SK-N-MC (cell line): ENCODE measurements around the gene UBE2G2.

Experiments
- DNase-seq: peaks from one replicate; pipeline ENCODE4 v3.0.0-alpha.2; 2011; ENCODE audit warnings: low read depth, low spot score
- H3K27ac ChIP-seq: fragments of 200-600 bp; sonication (generic); 2 replicates; pipeline ENCODE4 v1.5.1; 2016; ENCODE audit warnings: mixed run types
- H3K36me3 ChIP-seq: fragments of 200-600 bp; sonication (generic); 2 replicates; pipeline ENCODE4 v1.6.1; 2017; ENCODE audit warnings: antibody characterized with exemption, low read length, mixed read lengths; ENCODE audit not compliant: insufficient read depth
- H3K4me3 ChIP-seq: fragments of 200-600 bp; sonication (generic); 2 replicates; pipeline ENCODE4 v1.5.1; 2016
- H3K9ac ChIP-seq: fragments of 200-600 bp; sonication (generic); 2 replicates; pipeline ENCODE4 v1.8.0; 2017; ENCODE audit warnings: mixed run types, mixed read lengths; ENCODE audit not compliant: insufficient read length
- H3K9me3 ChIP-seq: fragments of 200-600 bp; sonication (generic); 2 replicates; pipeline ENCODE4 v1.6.1; 2017; ENCODE audit warnings: low read depth, mild to moderate bottlenecking, antibody characterized with exemption, low read length, moderate library complexity, mixed read lengths
- EZH2 ChIP-seq: fragments of 200-600 bp; sonication (generic); IDR thresholded peaks from one replicate; pipeline ENCODE4 v1.6.1; 2017; ENCODE audit warnings: antibody characterized with exemption
- FOXP2 ChIP-seq: optimal IDR thresholded peaks from 2 replicates; pipeline ENCODE3; 2011; ENCODE audit warnings: mild to moderate bottlenecking, moderate library complexity; ENCODE audit not compliant: insufficient read depth; ENCODE audit errors: extremely low read length, control extremely low read depth
- POLR2AphosphoS5 ChIP-seq: IDR thresholded peaks from 2 replicates; pipeline ENCODE4 v1.6.1; 2012; ENCODE audit warnings: mild to moderate bottlenecking, low read depth, low read length, borderline replicate concordance

Gene UBE2G2

DNA sequence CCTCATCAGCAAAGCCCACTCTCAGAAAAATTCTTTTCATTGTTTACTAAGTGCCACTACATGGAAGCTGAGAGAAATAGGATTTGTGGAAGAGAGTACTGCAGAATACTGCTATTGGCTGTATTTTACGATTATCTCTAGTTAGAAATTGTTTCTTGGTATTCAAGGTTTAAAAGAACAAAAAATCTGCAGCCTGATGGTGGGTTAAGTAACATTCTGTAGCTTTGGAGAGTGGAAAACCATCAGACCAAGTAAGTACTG, 44.5 kb upstream of the UBE2G2 start:
- Histone ChIP-seq H3K4me3 (no peak overlapping the region), H3K36me3 (peaks cover 21% of the 10 kb centered on the region), H3K27ac (peak overlapping the region; percentile 60), H3K9ac (no peak overlapping the region), H3K9me3 (no peaks in the 10 kb centered on the region)
- TF ChIP-seq FOXP2 (no peak), POLR2AphosphoS5 (no peak), EZH2 (no peak)
- DNase-seq = no peak

DNA sequence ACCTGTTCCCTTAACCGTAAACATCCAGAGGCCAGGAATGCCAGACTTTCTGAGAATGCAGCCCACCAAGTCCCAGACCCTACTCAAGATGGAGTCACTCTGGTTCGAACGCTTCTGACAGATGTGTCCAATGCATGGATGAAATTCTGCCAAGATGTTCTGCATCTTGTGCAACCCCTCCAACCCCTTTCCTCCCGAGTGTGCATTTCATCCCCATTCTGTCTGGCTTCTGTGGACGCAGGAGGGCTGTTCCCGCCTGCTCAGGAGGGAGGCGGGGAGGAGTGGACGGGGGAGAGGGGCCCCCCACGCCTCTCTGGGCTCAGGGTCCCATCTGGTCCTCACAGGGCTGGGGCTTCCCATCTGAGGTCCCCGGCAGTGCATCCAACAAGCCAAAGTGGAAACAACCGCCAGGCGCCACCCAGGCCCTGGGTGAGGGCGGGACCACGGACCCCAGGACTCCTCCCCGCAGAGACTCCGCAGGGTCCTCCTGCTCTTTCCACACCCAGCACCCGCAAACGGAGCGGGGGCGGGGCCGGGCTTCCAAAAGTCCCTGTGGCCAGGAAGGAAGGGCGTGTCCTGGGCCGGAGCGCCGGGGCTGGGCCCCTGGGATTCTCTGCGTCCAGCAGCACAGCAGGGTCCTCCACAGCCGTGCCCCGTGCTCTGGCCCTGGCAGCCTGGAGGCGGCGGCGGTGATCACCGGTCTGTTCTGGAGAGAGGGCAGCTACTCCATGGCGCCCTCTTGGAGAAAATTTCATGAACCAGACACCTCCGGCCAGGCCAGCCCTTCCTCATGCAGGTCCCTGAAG, 44.0 kb upstream of the UBE2G2 start:
- no peak overlapping the region for H3K9ac ChIP-seq
- DNase-seq = no peak
- H3K4me3 ChIP-seq = no peak overlapping the region
- H3K9me3 ChIP-seq = no peaks in the 10 kb centered on the region
- TF ChIP-seq FOXP2 (no peak), POLR2AphosphoS5 (no peak), EZH2 (no peak)
- peaks cover 16% of the 10 kb centered on the region for H3K36me3 ChIP-seq
- H3K27ac ChIP-seq = peak overlapping the region; percentile 60

DNA sequence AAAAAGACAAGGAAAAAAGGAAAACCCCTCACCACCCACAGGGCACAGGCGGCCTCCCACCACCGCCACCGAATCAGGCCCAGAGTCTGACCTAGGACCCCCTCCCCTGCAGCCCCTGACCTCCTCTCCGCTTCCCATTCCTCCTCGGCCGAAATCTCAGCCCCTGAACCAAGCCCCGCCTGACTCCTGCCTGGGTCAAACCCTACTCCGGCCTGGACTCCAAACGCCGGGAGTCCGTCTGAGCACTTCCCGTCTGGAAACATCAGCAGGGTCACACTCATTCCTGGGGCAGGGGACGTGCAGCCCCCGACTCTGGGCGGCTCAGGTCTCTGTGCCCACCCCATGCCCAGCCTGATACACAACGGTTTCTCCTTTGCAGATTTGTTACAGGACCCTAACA, 42.6 kb upstream of the UBE2G2 start:
- Histone ChIP-seq H3K27ac (no peak overlapping the region), H3K36me3 (peaks cover 2% of the 10 kb centered on the region), H3K9me3 (no peaks in the 10 kb centered on the region), H3K4me3 (no peak overlapping the region), H3K9ac (no peak overlapping the region)
- TF ChIP-seq POLR2AphosphoS5 (no peak), EZH2 (no peak)
- DNase-seq = no peak

DNA sequence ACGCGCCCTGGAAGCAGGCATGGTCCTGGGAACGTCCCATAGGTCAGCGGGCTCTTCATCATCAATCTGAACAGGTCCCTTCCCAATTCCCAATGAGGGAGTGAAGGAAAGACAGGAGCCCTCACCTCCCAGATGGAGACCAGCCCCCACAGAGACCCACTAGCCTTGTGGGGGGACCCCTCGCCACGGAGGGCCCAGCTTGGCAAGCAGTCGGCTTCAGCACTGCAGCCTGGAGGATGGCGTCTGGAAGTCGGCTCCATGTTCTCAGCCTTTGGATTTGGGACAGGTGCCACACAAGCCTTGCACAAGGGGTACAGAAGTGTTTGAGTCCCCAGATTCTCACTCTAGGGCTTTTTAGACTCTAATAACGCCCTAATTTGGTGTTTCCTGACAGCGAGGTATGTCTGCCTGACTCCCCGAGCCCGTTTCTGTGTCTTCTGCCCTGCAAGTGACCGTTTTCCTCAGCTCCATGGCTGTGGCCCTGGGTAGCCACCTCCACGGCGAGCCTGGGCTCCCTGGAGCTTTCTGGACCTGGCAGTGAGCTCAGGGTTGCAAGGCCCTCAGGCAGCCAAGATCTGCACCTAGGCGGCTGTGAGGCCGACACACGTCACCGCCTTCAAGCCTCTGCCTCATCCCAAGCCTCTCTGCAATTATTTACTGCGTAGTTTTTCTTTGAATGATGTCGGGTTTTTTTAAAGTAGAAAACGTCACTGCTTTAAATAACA, 41.3 kb upstream of the UBE2G2 start:
- H3K27ac ChIP-seq = no peak overlapping the region
- no peak for DNase-seq
- no peaks in the 10 kb centered on the region for H3K36me3 ChIP-seq
- no peaks in the 10 kb centered on the region for H3K9me3 ChIP-seq
- H3K4me3 ChIP-seq = no peak overlapping the region
- no peak overlapping the region for H3K9ac ChIP-seq
- no peak for TF ChIP-seq POLR2AphosphoS5
- TF ChIP-seq FOXP2 = no peak
- TF ChIP-seq EZH2 = no peak

DNA sequence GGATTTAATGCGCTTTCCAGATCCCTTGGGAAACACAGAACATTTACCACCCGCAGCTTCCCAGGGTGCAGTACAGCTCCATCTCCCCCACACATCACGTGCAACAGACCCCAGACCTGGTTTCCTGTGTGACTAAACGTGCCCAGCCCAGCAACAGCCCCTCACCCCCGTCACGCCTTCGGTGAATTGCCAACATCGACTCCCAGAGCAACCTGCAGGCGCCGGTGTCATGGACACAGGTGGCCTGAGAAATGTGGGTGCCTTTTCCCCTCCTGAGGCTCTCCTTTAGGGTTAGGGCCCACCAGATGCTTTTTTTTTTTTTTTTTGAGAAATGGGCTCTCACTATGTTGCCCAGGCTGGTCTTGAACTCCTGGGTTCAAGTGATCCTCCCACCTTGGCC, 40.5 kb upstream of the UBE2G2 start:
- no peaks in the 10 kb centered on the region for H3K9me3 ChIP-seq
- TF ChIP-seq EZH2 (no peak), FOXP2 (no peak), POLR2AphosphoS5 (no peak)
- H3K27ac ChIP-seq = no peak overlapping the region
- no peak overlapping the region for H3K4me3 ChIP-seq
- H3K36me3 ChIP-seq = no peaks in the 10 kb centered on the region
- H3K9ac ChIP-seq = no peak overlapping the region
- no peak for DNase-seq

DNA sequence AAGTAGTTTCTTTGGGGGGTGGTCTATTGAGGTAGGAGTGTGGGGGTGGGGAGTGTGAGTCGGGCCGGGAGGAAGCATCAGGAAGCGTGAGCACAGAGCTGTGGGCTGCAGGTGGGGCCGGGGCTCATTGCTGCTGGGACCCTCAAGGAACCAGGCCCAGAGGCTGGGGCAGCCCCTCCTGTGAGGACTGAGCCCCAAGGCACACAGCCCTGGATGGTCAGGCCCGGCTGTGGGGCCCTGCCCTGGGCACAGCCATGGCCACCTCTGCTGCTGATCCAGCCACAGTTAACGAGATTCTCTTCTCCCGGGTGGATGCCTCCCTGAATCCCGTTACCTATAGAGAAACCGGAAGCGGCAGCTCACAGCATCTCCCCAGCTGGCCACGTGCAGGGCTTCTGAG, 39.2 kb upstream of the UBE2G2 start:
- DNase-seq = no peak
- no peak overlapping the region for H3K4me3 ChIP-seq
- TF ChIP-seq POLR2AphosphoS5 (no peak), EZH2 (no peak), FOXP2 (no peak)
- no peaks in the 10 kb centered on the region for H3K36me3 ChIP-seq
- no peaks in the 10 kb centered on the region for H3K9me3 ChIP-seq
- H3K9ac ChIP-seq = no peak overlapping the region
- no peak overlapping the region for H3K27ac ChIP-seq

DNA sequence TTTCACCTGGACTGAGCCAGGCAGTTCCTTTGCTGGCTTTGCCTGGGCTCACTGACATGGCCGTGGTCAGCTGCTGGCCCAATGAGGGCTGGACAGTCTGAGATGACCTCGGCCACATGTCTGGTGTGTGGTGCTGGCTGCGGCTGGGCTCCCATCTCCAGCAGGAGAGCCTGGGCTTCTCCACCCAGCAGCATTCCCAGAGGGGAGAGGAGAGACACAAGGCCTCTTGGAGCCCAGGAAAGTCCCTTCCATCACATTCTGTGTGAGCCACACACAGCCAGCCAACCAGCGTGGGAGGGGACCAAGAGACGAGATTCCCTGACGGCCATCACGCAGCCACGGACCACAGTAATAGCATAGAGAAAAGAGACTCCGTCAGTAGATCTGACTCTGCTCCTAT, 37.3 kb upstream of the UBE2G2 start:
- Histone ChIP-seq H3K4me3 (no peak overlapping the region), H3K9me3 (no peaks in the 10 kb centered on the region), H3K27ac (no peak overlapping the region), H3K9ac (no peak overlapping the region), H3K36me3 (no peaks in the 10 kb centered on the region)
- no peak for TF ChIP-seq POLR2AphosphoS5
- TF ChIP-seq FOXP2 = no peak
- TF ChIP-seq EZH2 = no peak
- DNase-seq = no peak

DNA sequence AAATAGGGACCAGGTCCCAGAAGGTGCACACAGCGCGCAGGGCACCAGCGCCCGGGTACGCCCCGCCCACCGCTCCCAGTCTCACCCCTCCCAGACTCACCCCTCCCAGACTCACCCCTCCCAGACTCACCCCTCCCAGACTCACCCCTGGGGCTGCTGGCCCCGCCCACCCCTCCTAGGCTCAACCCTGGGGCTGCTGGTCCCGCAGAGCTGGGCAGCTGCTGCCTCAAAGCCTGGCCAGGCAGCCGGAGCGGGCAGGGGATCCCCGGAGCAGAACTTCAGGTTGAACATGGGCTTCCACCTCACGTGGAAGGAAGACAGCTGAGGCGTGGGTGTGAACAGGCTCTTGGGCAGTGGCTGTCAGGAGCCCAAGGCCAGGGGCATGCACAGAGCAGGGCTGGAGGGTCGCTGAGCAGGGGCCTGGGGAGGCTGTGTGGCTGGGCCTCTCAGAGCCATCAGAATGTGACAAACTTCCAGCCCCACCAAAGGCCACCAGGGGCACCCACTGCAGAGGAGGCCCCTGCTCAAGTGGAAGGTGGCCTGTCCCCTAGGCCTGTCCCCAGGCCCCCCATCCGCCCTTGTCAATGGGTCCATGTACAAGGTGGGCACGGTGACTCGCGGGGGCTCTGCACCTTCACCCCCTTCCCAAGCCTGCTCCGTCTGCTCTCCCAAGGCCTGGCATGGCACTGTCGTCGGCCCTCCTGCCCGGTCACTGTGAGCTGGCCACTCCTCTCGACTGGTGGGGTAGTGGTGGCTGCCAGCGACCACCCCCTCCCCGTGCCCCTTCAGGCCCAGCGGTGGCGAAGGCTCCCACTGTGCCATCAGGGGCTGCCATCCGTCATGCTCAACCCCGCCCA, 36.6 kb upstream of the UBE2G2 start:
- DNase-seq = no peak
- TF ChIP-seq EZH2 (no peak), FOXP2 (no peak), POLR2AphosphoS5 (no peak)
- Histone ChIP-seq H3K9ac (no peak overlapping the region), H3K36me3 (no peaks in the 10 kb centered on the region), H3K27ac (no peak overlapping the region), H3K9me3 (no peaks in the 10 kb centered on the region), H3K4me3 (no peak overlapping the region)
